SK-N-MC (cell line): Measurements from ENCODE around the gene TBCC.

Experiments
- EZH2 ChIP-seq: fragments of 200-600 bp; sonication (generic); IDR thresholded peaks from one replicate; pipeline ENCODE4 v1.6.1; 2017; ENCODE audit warnings: antibody characterized with exemption
- FOXP2 ChIP-seq: optimal IDR thresholded peaks from 2 replicates; pipeline ENCODE3; 2011; ENCODE audit warnings: mild to moderate bottlenecking, moderate library complexity; ENCODE audit not compliant: insufficient read depth; ENCODE audit errors: extremely low read length, control extremely low read depth
- POLR2AphosphoS5 ChIP-seq: IDR thresholded peaks from 2 replicates; pipeline ENCODE4 v1.6.1; 2012; ENCODE audit warnings: mild to moderate bottlenecking, low read depth, low read length, borderline replicate concordance

- TF ChIP-seq EZH2 (no peak), POLR2AphosphoS5 (no peak), FOXP2 (no peak)
Observed at GRCh38 chr6:42710316-42710715, 35.6 kb downstream of the TBCC start.
